Right kidney (tissue), 1 donor: Measurements from ENCODE around the gene PPP1R3G.

Experiments used
- DNase-seq: peaks from one replicate; pipeline ENCODE4 v3.0.0-alpha.2; 2016

Gene PPP1R3G

GRCh38 chr6:5093231-5094015 is 8.3 kb downstream of the PPP1R3G start:
- no peak for DNase-seq

- no peak for DNase-seq
Observed at GRCh38 chr6:5094327-5094726, 9.2 kb downstream of the PPP1R3G start.

DNA sequence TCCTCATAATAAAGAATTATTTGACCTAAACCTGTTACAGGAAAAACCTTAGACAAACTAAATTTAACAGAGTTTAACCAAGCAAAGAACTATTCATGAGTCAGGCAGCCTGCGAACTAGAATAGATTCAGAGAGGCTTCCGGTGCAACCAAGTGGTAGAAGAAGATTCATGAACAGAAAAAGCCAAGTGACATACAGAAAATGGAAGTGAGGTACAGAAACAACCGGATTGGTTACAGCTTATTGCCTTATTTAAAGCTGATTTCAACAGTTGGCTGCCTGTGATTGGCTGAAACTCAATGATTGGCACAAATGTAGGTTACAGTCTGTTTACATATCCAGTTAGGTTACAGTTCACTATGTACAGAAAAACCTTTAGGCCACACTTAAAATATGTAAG is 10.1 kb downstream of the PPP1R3G start:
- DNase-seq, result no peak

DNA sequence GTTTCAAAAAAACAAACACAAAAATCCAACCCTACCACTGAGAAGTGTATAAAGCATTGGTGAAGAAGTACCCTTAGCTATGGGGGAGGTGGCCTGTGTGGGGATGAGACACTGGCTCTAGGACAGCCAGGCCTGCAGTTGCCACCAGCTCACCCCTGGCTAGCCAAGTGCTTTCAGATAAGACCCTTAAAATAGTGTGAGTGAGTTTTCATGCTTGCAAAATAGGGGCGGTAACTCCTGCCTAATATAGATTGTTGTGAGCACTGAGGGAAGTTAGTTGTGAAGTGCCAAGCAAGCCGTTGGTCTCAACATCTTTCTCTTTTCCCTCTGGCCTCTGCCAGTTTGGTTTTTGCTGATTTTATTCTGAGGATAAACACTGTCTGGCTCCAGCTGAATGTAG is 11.3 kb downstream of the PPP1R3G start:
- DNase-seq, result no peak

- no peak for DNase-seq
Observed at GRCh38 chr6:5098501-5099270, 13.5 kb downstream of the PPP1R3G start.

- DNase-seq, result no peak
Observed at GRCh38 chr6:5099537-5099936, 14.4 kb downstream of the PPP1R3G start.

GRCh38 chr6:5100806-5101205 is 15.7 kb downstream of the PPP1R3G start:
- DNase-seq, result no peak

DNA sequence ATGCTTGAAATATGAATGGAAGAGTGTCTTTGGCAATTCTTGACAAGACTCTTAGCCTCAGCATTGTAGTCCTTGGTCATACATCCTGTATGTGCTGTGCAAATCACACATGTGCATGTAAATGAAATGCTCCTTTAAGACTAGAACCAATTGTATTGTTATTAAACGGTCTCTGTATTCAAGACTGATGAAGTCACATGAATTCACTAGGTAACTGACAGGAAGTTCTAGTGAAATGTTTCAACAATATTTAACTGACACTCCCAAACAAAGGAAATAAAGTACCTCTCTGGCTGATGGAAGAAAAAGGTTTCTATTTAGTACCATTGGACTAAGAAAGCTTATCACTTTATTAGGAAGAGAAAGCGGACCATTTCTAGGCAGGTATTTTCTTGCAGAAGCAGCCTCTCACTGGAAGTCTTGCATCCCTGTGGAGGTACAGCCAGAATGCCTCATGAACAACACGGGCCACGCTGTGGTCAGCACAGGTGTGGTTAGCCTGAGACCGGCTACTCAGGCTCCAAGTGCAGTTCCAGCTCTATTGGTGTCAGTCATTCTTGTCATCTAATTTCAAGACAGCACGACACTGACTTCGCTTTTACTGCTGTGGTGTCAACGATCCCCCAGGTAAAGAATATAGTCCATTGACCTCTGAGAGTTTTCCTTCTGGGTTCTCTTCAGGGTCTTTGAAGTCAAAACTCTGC is 17.3 kb downstream of the PPP1R3G start:
- no peak for DNase-seq

GRCh38 chr6:5103250-5103649 is 18.1 kb downstream of the PPP1R3G start:
- no peak for DNase-seq

DNA sequence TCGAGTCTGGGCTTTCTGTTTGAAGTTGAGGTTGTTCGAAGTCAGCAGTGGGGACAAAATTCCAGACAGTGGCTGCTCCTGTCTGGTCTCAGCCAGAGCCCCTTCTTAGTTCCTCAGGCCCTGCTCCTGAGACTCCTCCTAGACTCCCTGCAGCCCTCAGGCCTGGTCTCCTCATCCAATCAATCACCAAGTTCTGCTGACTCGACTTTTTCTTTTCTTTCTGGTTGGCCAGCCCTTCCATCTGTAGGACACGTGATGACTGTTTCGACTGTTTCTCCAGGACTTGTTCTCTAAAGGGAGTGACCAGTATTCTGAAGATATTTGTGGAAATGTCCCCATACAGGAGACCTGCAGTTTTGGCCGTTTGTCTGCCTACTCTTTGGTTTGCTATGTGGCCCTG is 19.5 kb downstream of the PPP1R3G start:
- no peak for DNase-seq

DNA sequence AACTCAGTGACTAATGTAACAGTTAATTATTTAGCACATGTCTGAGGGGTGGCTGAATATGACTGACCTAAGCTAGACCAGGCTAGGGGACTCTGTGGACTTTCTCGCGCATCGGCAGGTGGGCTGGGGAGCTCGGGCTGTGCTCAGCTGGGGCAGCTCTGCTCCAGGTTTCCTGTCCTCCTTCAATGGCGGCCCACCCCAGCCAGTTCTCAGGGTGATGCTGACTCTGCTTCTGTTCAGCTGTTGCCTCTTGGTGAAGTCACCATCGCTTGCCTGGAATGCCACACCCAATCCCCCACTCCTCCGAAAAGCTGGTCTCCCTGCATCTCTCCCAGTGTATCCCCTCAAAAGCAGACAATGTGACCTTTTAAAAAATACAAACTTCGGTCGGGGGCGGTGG is 20.0 kb downstream of the PPP1R3G start:
- no peak for DNase-seq

DNA sequence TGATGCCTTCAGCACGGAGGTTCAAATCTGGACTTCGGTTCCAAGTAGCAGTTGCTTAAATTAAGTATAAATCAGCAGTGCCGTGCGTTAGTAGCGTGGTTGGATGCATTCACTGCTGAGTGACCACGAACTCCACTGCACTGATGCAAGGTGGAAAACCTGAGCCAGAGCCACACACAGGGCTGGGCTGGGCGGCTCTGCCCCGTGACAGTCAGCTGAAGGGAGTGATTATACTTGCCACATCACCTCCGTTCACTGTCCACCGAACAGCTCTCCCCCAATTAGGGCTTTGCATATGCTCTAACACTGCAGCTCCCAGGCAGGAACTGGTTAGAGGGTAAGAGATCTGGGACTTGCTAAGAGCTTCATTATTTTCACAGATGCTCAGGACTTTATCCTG is 22.2 kb downstream of the PPP1R3G start:
- no peak for DNase-seq

DNA sequence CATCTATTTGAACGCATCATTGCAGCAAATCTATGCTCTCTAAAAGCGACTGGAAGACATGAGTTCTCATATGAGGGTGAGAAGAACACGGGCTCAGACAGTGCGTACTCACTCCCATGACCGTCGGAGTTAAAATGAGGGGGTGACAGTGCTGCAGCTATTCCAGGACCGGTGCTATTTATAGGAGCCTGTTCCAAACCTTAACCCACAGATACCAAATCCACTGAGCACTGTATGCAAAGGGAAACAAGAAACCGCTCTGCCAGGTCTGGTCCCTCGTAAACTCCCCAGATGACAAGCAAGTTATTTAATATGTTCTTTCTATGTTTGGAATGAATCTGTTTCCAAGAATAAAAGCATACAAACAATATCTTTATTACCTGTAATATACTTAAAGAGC is 22.9 kb downstream of the PPP1R3G start:
- no peak for DNase-seq

GRCh38 chr6:5108536-5109150 is 23.5 kb downstream of the PPP1R3G start:
- DNase-seq, result no peak

DNA sequence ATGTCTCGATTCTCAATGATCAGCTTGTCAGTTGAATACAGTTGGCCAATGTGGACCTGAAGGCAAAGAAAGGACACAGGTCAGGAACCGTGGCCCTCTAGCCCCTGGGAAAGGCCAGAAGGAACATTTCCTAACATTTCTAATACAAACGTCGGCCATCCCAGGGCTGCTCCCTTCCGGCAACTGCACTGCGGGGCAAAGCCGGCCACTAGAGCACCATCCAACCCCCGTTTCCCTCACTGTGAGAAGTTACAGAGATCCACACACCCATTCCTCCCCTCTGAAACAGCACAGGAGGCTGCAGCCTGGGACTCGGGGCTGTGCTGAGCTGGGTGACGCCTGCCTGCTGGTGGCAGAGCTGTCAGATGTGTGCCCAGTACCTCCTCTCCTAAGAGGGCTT is 24.3 kb downstream of the PPP1R3G start:
- no peak for DNase-seq

GRCh38 chr6:5110246-5110645 is 25.1 kb downstream of the PPP1R3G start:
- no peak for DNase-seq

GRCh38 chr6:5111626-5112025 is 26.5 kb downstream of the PPP1R3G start:
- no peak for DNase-seq

GRCh38 chr6:5112066-5112799 is 27.1 kb downstream of the PPP1R3G start:
- no peak for DNase-seq

DNA sequence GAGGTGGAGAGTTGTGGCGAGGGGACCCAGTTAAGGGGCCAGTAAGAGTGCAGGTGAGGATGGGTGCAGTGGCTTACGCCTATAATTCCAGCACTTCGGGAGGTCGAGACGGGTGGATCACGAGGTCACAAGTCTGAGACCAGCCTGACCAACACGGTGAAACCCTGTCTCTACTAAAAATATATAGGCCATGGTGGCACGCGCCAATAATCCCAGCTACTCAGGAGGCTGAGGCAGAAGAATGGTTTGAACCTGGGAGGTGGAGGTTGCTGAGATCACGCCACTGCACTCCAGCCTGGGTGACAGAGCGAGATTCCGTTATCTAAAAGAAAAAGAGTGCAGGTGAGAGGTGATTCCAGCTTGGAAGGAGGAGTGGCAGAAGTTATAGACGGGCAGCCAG is 28.0 kb downstream of the PPP1R3G start:
- DNase-seq, result no peak

- no peak for DNase-seq
Observed at GRCh38 chr6:5115168-5115567, 30.0 kb downstream of the PPP1R3G start.

DNA sequence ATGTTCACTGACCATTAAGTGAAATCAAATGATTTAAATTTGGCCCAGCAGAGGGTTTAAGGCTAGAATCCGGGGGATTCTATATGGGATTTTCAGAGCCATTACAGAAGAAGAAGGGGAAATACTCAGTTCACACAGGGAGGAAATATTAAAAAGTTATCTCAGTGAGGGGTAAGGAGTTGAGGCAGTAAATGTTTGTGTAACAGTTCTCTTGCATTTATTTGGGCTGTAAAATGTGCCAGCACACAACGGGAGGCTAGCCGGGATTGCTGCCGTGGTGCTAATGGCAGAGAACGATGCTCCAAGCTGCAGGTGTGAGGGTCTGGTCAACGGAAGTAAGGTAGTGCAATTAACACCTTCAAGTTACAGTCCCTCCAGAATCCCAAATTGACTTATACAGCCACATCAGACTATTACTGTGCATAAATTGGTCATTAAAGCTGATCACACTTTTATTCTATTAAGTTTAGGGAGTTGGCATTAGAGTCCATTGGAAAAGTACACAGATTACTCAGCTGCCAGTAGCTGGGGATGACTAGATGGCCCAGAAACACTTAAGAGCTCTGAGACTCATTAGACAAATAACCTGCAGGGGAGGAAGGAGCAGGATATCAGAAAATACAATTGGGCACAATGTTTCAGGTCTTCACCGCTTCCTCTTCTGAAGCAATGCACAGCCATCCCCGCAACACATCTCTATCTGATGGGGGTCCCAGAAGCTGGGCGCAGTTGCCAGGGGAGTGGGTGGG is 31.3 kb downstream of the PPP1R3G start:
- DNase-seq, result no peak
